HG02798 (cell line): Measurements from ENCODE around the gene PACRG.

Source experiments
- ATAC-seq: cut with Tn5 transposase; IDR thresholded peaks from one replicate; pipeline ENCODE4 v1.9.1; 2021; ENCODE audit warnings: mild to moderate bottlenecking; ENCODE audit not compliant: unreplicated experiment, poor library complexity

The PACRG gene

DNA sequence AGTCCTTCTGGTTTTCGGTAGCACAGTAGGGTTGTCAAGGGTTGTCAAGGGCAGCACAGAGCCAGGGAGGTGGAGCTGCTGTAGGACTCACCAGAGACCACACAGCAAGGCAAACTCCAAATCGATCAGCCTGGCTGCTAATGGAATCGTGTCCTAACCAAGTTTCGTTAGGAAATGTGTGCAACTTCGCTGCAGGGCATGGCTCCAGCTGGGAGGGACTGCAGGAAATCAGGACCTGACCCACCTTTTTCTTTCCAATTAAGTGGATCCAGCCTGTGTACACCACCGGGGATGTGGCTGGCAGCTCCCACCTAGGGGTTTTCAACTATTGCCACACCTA is 435.1 kb downstream of the PACRG start:
- no peak for ATAC-seq

DNA sequence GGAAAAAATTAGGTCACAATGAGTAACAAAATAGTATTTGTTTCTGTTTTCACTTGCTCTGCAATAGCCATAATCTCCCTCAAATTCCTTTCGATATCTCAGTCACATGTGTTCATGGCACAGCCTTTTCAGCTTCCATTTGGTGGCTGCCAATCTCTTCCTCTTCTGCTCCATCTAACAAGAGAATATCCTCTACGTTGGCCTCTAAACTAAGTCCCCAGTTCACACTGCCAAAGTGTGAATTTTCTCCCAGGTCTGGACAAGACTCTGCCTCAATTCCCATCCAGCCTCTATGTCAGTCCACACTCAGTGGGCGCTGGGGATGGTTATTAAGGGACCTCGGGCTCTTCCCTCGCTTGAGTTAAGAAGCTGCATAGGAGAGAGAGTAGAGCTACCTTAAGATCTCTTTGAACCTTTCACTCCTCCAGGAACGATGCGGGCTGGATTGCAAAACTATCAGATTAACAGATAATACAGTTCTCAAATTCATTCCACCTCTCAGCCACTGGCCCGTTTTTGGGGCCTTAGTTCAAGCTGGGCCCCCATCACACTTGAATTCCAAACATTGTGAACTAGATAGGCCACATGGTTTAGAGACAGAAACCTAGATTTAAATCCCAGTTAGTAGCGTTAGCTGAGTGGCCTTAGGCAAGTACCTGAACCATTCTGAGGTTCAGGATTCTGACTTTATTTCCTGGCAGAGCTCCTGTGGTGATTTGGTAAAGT is 436.6 kb downstream of the PACRG start:
- ATAC-seq, result no peak

DNA sequence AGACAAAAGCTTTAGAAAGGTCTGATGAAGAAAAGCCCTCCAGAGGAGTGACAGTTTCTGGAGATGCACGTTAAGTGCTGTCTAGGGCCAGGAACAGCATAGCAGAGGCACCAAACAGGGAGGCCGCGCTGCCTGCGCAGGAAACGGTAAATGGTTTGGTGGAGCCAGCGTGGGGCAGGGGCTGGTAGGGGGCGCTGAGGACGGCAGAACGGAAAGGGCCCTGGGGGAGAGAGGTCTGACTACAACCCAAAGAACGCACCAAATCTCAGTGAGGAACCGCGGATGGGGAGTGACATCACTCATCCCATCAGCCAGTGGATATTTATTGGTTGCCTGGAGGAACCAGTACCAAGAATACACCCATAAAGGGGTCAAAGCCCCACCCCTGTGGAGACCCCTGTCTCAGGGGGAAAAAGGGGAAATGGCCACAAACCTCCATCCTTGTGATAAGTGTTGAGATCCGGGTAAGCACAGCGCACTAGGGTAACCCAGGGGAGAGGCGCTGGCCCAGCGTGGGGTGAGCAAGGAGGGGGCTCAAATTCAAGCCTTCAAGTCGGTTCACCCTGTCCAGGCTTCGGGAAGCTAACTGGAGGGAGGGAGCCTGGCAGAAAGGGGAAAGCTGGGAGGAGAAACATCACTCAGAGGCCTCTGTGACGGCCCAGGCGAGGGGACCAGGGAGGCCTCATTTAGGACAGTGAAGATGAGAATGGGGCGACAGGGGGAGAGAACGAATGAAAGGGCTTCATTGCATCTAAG is 437.6 kb downstream of the PACRG start:
- no peak for ATAC-seq

DNA sequence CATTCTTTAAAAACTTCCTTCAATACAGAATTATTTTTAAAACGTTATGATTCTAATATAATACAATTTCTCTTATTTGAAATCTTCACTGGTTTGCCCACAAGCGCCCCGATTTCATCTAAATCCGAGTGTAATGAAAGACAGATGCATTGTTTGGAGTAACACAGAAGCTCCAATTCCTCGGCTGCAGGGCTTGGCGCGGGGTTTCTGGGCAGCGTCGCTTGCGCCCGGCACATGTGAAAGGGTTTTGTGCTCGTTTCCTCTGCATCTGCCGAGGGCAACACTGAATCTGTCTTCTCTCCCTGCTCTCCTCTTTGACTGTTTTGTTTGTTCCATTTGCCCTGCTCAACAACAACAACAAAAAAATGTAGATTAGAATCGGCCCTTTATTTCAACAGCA is 438.1 kb downstream of the PACRG start:
- ATAC-seq, result no peak

DNA sequence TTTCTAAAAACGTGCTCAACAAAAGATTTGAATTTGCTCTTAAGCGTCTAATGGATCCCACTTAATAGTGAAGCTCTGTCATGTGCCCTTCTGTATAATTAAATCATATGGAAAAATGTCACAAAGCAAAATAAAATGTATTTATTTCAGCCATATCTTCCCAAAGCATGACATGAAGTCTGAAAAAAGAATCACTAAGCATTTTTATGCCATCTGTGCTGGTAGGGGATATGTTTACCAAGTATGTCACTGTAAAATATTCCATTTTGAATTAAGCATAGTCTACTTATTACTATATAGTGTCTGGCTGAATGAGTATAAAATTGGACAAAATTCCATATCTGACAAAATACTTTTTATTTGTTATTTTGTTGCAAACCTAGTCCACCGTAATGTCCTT is 438.7 kb downstream of the PACRG start:
- ATAC-seq, result no peak

DNA sequence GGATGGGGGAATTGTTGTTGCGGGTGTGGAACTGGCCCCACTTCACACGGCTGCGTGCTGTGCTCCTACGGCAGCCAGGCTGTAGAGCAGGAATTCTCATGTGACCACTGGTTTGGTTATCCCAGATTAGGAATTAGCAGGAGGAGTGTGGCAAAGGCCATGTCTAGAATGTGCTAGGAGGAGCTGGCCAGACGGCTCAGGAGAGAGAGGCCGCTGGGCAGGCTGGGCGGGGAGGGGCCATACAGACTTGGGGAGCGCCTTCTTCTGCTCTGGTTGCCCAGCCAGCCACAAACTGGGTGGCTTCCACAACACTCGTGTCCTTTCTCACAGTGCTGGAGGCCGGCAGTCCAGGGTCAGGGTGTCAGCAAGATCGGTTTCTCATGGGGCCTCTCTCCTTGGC is 441.7 kb downstream of the PACRG start:
- ATAC-seq, result no peak

DNA sequence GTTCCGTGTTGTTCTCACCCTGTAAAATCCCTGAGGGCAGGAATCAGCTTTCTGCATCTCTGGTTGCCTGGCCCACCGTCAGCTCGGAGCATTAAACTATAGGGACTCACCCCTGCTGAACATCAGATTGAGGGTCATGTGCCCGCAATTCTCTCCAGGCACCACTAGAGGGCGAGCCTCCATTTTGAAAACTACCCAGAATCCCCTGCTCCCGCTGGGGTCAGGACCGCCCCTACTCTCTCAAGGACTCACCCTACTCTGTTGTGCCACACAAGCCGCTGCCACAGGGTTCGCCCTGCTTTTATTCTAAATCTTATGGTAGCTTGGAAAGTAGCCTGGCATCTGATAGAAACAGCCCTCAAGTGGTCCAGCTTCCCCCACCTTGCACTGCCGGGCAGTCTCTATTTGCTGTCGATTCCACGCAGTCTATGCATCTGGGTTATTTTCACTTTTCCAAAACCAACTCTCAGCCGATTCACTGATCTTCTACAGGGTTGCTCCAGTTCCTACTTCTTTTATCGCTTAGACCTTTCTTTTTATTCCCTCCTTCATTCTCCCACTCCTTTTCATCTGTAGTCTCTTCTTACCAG is 442.6 kb downstream of the PACRG start:
- peak; percentile 82 for ATAC-seq

DNA sequence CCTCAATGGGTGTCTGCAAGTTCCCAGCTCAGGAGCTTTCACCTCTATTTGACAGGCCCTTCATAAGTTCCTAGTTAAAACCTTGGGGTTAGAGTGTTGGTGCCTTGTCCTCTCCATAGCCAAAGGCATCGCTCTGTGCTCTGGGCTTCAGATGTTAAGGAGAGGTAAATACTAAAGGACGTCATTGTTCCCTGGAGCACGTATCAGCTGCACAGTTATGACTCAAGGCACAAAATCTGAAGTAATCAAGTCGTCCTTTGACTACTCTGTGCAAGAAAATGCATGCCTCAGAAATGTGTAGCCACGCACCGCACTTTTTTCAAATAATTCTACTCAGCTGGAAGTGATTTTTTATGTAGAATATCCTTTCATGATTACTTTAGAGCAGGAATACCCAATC is 446.0 kb downstream of the PACRG start:
- no peak for ATAC-seq

DNA sequence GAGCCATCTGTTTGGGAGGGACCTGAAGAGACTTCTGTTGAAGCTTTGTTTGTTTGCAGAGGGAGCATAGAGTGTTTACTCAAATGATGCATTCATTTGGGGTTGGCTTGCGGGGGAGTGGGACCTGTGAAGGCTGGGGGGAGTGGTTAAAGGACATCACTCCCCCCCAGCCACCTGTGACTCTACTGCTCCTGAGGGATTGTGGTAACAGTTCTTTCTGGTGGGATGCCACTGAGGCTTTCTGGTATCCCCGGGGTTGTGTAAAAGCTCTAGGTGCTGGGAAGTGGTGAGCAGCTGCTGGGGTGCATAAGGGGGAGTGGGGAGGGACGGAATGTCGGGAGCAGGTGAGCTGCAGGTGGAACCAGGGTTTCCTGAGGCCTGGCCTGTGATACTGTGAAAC is 447.5 kb downstream of the PACRG start:
- no peak for ATAC-seq

DNA sequence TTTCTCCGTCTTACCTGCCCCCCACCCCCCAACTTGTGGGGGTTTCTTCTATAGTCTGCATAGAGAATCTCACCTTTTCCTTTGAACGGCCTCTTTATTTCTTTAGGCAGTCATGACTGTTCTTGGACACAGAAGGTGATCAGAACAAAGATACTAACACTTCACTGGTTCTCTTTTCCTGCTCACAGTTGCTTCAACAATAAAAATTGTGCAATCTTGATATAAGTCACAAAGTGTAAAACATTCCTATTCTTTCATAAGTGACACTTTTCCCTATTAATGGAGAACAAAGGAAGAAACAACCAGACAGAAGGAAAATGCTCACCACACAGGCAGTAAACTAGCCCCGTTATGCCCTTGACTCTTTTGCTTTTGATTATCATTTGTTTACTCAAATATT is 448.3 kb downstream of the PACRG start:
- ATAC-seq, result no peak

DNA sequence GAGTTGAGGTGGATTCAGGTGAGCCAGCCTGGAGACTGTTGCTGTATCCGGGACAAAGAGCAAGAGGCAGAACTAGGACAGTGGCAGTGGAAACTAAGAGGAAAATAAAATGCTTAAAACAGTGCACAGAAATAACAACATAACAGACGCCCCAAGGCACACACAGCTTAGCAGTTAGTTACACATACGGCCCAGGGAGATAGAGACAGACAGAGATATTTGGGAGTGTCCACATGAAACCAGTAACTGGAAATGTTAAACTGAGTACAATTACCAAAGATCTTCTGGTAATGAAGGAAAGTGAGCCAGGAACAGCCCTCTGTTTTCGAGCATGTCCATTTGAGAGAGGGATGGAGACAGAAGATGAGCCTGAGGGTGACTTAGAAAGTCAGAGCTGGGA is 449.2 kb downstream of the PACRG start:
- ATAC-seq, result no peak

DNA sequence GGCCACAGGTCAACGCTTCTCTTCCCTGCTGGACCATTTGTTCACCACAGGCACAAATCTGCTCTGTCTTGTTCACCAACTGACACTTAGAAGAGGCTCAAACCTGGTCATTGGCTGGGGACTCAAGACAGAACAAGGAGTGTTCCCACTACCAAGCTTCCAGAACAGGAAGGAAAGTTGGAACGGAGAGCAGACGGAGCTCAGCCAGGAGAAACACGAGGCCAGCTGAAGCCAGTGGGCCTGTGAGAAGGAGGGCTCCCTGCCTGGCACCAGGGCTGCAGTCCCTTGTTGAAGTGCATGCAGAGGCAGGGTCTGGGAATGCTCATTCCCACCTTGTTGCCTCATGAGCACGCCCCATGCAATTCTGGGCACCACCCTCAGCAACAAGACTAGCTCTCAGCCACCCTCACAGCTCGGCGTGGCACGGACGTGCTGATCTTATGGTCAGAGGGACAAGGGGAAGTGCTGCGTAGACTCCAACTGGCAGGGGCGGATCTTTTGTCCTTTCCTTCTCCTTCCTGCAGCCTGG is 450.2 kb downstream of the PACRG start:
- no peak for ATAC-seq

DNA sequence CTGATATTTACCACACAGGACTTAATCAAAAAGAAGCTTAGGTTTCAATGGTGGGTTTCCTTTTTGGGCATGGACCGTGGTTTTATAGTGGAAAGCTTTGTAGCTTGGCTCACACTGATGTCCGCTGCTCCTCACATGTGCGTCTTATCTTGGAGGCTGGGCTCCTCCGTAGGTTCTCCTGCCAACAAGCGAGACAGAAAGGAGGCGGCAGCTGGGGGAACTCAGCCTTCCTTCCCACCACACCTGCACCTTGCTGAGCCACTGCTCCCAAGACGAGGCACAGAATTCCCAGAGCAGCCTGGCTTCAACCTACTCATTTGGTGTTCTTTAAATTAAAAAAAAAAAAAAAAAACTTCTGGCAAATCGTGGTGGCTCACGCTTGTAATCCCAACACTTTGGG is 451.3 kb downstream of the PACRG start:
- ATAC-seq, result no peak

DNA sequence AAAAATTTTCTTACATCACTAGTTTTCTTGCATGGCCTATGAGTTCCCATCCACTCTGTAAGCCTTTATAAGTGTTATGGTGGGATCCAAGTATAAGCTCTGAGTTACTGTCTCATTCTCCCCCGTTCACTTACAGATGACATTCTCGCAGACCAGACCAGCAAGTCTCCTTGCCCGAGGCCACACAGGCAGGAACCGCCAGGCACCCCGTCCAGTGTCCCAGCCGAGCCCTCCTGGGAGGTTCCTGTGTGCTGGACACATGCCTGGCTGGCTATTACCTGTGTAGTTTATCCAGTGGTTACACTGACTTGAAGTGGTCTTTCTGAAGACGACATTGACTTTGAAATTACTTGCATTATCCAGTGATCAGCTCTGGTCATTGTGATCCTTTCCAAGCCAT is 451.9 kb downstream of the PACRG start:
- ATAC-seq, result no peak

DNA sequence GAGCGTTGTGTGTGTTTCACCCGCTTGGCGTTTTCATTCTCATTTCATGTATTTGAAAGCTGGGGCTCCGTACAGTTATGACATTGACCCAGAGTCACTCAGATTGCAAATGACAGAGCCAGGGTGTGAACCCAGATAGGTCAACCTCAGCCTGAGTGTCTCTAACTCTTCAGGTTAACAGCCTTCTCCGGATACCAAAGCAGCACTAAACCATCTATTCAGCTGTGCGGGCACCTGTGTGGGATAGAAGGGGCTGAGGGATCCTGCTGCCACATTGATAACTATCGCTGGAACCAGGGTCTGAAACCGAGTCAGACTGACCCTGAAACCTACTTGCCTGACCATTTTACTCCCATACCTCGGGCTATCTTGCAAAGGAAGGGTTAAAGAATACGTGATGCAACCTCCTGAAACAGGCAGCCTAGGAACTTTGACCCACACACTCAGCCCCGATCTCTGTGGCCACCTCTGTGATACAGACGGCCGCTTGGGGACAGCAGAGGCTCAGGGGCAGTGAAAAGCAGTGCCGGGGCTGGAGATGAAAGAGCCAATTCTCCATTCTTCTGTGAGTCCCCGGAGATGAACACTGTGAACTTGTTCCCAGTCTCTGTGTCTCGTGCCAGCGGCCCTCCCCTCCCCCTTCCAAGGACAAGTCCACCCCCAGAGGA is 453.2 kb downstream of the PACRG start:
- peak; percentile 49 for ATAC-seq

DNA sequence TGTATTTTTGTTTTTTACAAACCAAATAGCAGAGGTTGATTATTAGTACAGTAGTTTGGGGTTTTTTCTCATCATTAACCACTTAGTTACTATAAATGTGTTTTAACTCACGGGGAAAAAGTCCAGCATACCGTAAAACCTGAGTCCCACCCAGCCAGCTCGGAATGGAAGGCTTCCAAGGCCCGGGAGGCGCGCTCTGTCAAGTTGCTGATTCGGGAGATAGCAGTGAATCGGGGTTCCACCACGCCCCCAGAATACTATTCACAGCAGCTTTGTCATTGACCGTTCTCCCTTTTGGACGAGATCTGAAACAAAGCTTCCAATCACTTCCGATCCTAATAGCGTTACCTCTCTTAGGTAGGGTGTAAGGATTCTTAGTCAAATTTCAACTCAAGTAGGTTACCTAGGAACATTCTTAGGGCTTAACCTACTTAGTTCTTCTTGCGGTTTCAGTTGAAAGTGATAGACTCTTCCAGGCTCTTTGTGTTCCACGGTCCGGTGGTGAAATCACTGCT is 453.9 kb downstream of the PACRG start:
- ATAC-seq, result no peak

DNA sequence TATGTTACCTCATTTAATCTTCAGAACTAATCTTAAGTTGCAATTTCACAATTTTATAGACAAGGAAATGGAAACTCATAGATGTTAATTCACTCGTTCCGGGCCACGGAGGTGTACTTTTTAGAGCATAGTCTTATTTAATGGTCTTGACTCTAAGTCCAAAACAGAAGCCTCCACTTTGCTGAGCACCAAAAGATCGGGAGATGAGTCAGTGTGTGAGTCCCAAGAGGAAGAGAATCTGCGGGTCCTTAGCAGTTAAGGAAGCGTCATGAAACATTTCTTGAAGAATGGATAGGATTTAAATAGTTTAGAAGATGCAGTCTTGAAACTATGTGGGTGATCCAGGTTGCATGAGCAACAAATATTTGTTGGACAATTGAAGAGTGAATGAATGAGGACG is 454.9 kb downstream of the PACRG start:
- ATAC-seq, result no peak

DNA sequence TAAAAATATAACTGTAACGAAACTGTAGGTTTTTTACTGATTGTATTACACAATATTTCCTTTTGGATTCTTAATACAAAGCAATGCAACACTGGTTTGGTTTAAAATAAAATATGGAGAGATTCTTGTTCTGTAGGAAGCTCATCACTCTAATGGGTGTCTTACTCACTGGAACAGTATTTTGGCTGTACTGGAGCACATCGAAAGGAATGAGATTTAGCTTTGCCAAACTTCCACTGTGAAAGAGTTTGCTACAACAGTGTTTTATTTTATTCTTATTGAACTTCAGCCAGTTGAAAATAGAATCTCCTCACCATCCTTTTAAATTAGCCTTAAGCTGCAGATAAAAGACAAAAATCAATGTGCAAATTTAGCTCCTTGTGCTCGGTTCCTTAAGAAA is 456.0 kb downstream of the PACRG start:
- ATAC-seq, result no peak

DNA sequence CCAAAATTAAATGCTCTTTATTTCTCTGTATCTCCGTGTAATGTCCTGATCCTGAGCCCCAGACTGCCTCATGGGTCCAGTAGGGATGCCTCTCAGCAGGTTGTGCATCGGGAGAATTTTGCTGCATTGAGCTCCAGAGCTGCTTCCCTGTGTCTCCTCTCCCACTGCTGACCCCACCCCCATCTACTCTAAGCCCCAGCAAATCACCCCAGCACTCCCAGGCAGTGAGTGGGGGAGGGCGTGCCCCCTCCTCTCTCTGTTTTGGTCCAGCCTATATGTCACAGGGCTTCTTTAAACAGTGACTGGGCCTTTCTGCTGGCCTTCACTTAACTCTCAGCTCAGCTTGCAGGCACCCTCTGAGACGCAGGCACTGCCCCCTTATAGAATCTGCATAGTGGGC is 458.0 kb downstream of the PACRG start:
- ATAC-seq, result no peak

DNA sequence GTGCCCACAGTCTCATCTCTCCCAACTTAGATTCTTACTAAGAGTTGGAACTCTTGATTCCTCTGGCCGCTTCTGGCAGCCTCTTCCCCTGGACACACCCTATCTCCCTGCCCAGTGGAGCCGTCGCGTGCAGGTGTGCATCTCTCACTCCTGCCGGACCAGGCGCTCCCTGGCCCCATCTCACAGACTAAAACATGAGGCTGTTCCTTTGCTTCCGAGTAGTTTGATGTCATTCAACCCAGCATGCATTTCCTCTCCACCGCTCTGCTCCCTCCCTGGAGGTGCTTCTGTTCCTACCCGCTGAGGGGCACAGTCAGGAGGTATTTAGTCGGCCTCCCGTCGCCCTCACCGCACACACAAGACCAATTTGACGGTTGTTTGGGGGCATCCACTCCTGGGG is 458.8 kb downstream of the PACRG start:
- no peak for ATAC-seq

DNA sequence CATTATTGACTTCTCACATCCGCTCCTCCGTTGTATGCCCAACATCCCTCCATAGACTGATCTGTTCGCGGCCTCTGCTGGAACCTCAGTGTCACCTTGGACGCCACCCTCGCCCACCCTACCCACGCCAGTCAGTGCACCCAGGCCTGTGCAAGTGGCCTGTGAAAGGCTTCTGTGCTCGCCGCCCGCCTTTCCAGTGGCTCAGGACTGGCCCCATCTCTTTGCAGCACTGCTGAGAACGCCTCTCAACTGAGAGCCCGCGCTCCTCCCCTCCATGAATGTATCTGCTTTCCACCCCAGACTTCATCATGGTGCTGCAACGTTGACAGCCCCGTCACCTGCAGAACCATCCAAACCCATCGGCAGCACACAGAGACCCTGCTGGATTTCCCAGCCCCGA is 459.4 kb downstream of the PACRG start:
- no peak for ATAC-seq
